G401 (cell line): Measurements from ENCODE around the gene ZMYND15. TPM values are rescaled to one million over a fixed set of nuclear protein-coding genes. Genes with fewer than 3 reads are reported as not detected.

Experiments
- total RNA-seq: library from RNA; depleted of rRNA; stranded (reverse); fragments of >200 nt; shearing (Covaris generic); gene quantifications from 2 replicates; pipeline ENCODE4 v1.2.3, GENCODE V29; 2014; rRNA removed

Gene ZMYND15
- total RNA-seq, 1 experiment from 2014 or later = not detected

Other genes starting within 250 kb of the ZMYND15 start
- gene SPNS2, start 241.0 kb upstream of the ZMYND15 start, total RNA-seq = 58.1 and 61.5 TPM in 2 replicates
- gene MYBBP1A, start 184.4 kb upstream of the ZMYND15 start, total RNA-seq = 89.3 and 91.6 TPM in 2 replicates
- gene GGT6, start 179.3 kb upstream of the ZMYND15 start, total RNA-seq = 5.3 TPM in 1 of 2 replicates, not detected in the other
- not detected in 2 replicates for gene SMTNL2, start 155.3 kb upstream of the ZMYND15 start, total RNA-seq
- gene ALOX15, start 98.2 kb upstream of the ZMYND15 start, total RNA-seq = 0.41 TPM in 1 of 2 replicates, not detected in the other
- gene PELP1, start 35.7 kb upstream of the ZMYND15 start, total RNA-seq = 40.1 and 53.6 TPM in 2 replicates
- 38.1 and 45.1 TPM in 2 replicates for gene ARRB2, start 29.2 kb upstream of the ZMYND15 start, total RNA-seq
- 24.3 and 29.8 TPM in 2 replicates for gene MED11, start 8.4 kb upstream of the ZMYND15 start, total RNA-seq
- gene CXCL16, start 95 bp downstream of the ZMYND15 start, total RNA-seq = 0.86 TPM in 1 of 2 replicates, not detected in the other
- gene TM4SF5, start 32.1 kb downstream of the ZMYND15 start, total RNA-seq = not detected in 2 replicates
- not detected in 2 replicates for gene VMO1, start 46.5 kb downstream of the ZMYND15 start, total RNA-seq
- not detected in 2 replicates for gene GLTPD2, start 49.1 kb downstream of the ZMYND15 start, total RNA-seq
- 390 and 445 TPM in 2 replicates for gene PSMB6, start 56.3 kb downstream of the ZMYND15 start, total RNA-seq
- gene PLD2, start 67.3 kb downstream of the ZMYND15 start, total RNA-seq = 20.9 and 28.4 TPM in 2 replicates
- gene MINK1, start 93.5 kb downstream of the ZMYND15 start, total RNA-seq = 33.8 and 48.3 TPM in 2 replicates
- not detected in 2 replicates for gene C17orf107, start 159.7 kb downstream of the ZMYND15 start, total RNA-seq
- not detected in 2 replicates for gene CHRNE, start 163.3 kb downstream of the ZMYND15 start, total RNA-seq
- not detected in 2 replicates for gene GP1BA, start 192.4 kb downstream of the ZMYND15 start, total RNA-seq
- gene SLC25A11, start 200.2 kb downstream of the ZMYND15 start, total RNA-seq = 111 and 132 TPM in 2 replicates
- gene RNF167, start 200.4 kb downstream of the ZMYND15 start, total RNA-seq = 86.0 and 97.4 TPM in 2 replicates
- gene PFN1, start 208.7 kb downstream of the ZMYND15 start, total RNA-seq = 563 and 707 TPM in 2 replicates
- 52.8 and 75.4 TPM in 2 replicates for gene ENO3, start 211.3 kb downstream of the ZMYND15 start, total RNA-seq
- gene SPAG7, start 228.0 kb downstream of the ZMYND15 start, total RNA-seq = 32.3 and 59.7 TPM in 2 replicates
- 6.9 and 16.9 TPM in 2 replicates for gene CAMTA2, start 247.8 kb downstream of the ZMYND15 start, total RNA-seq